Right lobe of liver (tissue), 6 donors: ENCODE data around the gene ATAD1. TPM values are rescaled to one million over a fixed set of nuclear protein-coding genes. Genes with fewer than 3 reads are reported as not detected.

Experiments
- ATAC-seq, 4 donors: fragments of 200-7000 bp; cut with Tn5 transposase; one replicate each; pipeline ENCODE4 v1.9.1; 2020; ENCODE audit warnings: mild to moderate bottlenecking in 4 of 4, moderate library complexity in 4 of 4
- DNase-seq, 3 donors: peaks; one replicate each; pipeline ENCODE4 v3.0.0-alpha.2; 2020
- H3K27ac ChIP-seq, 3 donors: fragments of 200-600 bp; one replicate each; pipeline ENCODE4 v1.8.0; 2022
- H3K27me3 ChIP-seq, 2 donors: fragments of 200-600 bp; one replicate each; pipeline ENCODE4 v1.8.0; 2022
- H3K36me3 ChIP-seq, 4 donors: fragments of 200-600 bp; sonication (generic) in 1 of 4; one replicate each; pipeline versions ENCODE4 v1.5.1 to v1.8.0; 2017 to 2022; ENCODE audit warnings: control low read depth in 1 of 4
- H3K4me1 ChIP-seq, 4 donors: fragments of 200-600 bp; sonication (generic) in 1 of 4; one replicate each; pipeline versions ENCODE4 v1.5.1 to v1.8.0; 2017 to 2022; ENCODE audit warnings: control low read depth in 1 of 4
- H3K4me3 ChIP-seq, 3 donors: fragments of 200-600 bp; one replicate each; pipeline ENCODE4 v1.8.0; 2022
- H3K9me3 ChIP-seq, 4 donors: fragments of 200-600 bp; sonication (generic) in 1 of 4; one replicate each; pipeline versions ENCODE4 v1.5.1 to v1.8.0; 2017 to 2022; ENCODE audit warnings: control low read depth in 1 of 4
- POLR2A ChIP-seq: fragments of 450-650 bp; IDR thresholded peaks from one replicate; pipeline ENCODE4 v1.6.1; 2017; ENCODE audit warnings: antibody characterized with exemption, mild to moderate bottlenecking
- WGBS: methylation state at CpG from one replicate; pipeline ENCODE4 v1.1.6; 2018; ENCODE audit warnings: low coverage, low lambda C conversion rate; ENCODE audit not compliant: insufficient coverage; ENCODE audit errors: missing lambda C conversion rate; 5-methylcytosine and 5-hydroxymethylcytosine counted together
- intact Hi-C, 2 donors: fragments of 100-400 bp; cut with DNase I; formaldehyde crosslinking; loops; one replicate each; pipeline versions ENCODE4 v1.11.2 to v1.14.1; 2022
- small RNA-seq, 2 experiments: library from RNA; depleted of rRNA; stranded (forward); fragments of <200 nt; gene quantifications; one replicate each; pipeline ENCODE3, GENCODE V24; 2016
- total RNA-seq, 6 experiments: library from RNA; depleted of rRNA in 2 of 6; stranded (reverse); fragments of >200 nt in 2 of 6; fragmentation: NEBNext Ultra II Directional in 3 of 6; extraction: Animal tissue kit (Norgen Biotek cat#: 25700) in 3 of 6; gene quantifications; one replicate each; pipeline versions ENCODE4 v1.1.0 to v1.2.4, GENCODE V29; 2016 to 2023
- TF ChIP-seq, protein P1 (sequence below), 4 donors: fragments of 200-600 bp in 3 of 4; fragments of 450-650 bp in 1 of 4; IDR thresholded peaks; one replicate each; pipeline versions ENCODE4 v1.5.1 to v1.8.0; 2016 to 2022; ENCODE audit warnings: antibody characterized with exemption in 4 of 4, mild to moderate bottlenecking in 2 of 4
- donor health status: DM: no; HTN: yes; CAD: no.
- donor health status: DM: no; HTN: no; CAD: no.
- donor health status: DM: no; HTN: no; CAD: no.
- donor health status: DM: no; HTN: yes; CAD: no.
- donor health status: DM: no; HTN: yes; CAD: no.

Gene ATAD1
- total RNA-seq, 6 experiments from 2014 or later = 17.4 to 24.2 (median 22.3) TPM

DNA sequence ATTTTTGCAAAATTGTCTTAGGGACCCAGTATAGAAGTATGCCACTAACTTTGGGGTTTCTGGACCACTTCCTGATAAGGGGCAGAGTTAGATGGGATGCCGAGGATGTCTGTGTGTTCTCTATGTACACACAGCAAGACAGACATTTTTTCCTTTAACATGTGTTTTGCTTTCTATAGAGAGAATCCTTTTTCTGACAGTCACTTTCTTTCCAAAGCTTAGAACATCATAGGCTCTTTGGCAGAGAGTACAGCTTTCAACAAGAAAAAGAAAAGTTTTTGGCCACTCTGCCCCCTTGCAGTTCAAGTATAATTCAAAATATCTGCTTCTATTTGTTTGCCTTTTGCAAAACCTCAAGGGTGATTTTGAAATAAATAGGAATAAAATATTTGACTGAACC, 114.3 kb downstream of the ATAD1 start:
- intact Hi-C loops = no loop called here
- H3K4me3 ChIP-seq = no peak overlapping the region
- no peaks in the 10 kb centered on the region for H3K9me3 ChIP-seq
- TF ChIP-seq, protein P1, sequence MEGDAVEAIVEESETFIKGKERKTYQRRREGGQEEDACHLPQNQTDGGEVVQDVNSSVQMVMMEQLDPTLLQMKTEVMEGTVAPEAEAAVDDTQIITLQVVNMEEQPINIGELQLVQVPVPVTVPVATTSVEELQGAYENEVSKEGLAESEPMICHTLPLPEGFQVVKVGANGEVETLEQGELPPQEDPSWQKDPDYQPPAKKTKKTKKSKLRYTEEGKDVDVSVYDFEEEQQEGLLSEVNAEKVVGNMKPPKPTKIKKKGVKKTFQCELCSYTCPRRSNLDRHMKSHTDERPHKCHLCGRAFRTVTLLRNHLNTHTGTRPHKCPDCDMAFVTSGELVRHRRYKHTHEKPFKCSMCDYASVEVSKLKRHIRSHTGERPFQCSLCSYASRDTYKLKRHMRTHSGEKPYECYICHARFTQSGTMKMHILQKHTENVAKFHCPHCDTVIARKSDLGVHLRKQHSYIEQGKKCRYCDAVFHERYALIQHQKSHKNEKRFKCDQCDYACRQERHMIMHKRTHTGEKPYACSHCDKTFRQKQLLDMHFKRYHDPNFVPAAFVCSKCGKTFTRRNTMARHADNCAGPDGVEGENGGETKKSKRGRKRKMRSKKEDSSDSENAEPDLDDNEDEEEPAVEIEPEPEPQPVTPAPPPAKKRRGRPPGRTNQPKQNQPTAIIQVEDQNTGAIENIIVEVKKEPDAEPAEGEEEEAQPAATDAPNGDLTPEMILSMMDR (IDR thresholded peaks at IDR 0.05) = no peak
- TF ChIP-seq POLR2A = no peak
- ATAC-seq = peak in 1 of 4 donors; percentile 2
- peak overlapping the region in 2 of 3 donors; percentile 68 to 91 for H3K27ac ChIP-seq
- no peak for DNase-seq
- no peaks in the 10 kb centered on the region for H3K36me3 ChIP-seq
- 40% methylated on average over 1 of the region's 1 CpG for WGBS
- H3K4me1 ChIP-seq = peaks cover 0 to 58% (median 24%) of the 10 kb centered on the region in 4 donors
- no peaks in the 10 kb centered on the region for H3K27me3 ChIP-seq

DNA sequence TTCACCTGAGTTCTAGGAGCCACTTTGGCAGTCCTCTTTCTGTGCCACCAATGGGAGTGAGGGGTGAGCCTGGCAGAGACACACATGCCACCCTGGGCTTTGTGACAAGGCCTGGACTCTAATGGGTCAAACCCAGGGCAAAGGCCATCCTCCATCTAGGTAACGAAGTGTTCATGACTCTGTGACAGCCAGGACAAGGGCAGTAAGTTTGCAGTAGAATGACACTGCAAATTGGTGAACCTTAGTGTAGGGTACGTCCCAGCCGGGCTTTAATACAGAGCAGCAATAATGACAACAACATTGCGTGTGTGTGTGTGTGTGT, 115.1 kb downstream of the ATAD1 start:
- DNase-seq (peak; percentile 68 to 94 (median 88)), ATAC-seq (peak; percentile 79 to 95 (median 87))
- Histone ChIP-seq H3K36me3 (no peaks in the 10 kb centered on the region), H3K9me3 (no peaks in the 10 kb centered on the region), H3K4me3 (no peak overlapping the region), H3K4me1 (peaks cover 0 to 56% (median 24%) of the 10 kb centered on the region in 4 donors), H3K27me3 (no peaks in the 10 kb centered on the region), H3K27ac (peak overlapping the region; percentile 65 to 91 (median 80))
- WGBS = 56% methylated on average over 1 of the region's 4 CpGs
- intact Hi-C loops = no loop called here
- TF ChIP-seq POLR2A = no peak
- TF ChIP-seq, protein P1 (IDR thresholded peaks at IDR 0.05) = no peak

DNA sequence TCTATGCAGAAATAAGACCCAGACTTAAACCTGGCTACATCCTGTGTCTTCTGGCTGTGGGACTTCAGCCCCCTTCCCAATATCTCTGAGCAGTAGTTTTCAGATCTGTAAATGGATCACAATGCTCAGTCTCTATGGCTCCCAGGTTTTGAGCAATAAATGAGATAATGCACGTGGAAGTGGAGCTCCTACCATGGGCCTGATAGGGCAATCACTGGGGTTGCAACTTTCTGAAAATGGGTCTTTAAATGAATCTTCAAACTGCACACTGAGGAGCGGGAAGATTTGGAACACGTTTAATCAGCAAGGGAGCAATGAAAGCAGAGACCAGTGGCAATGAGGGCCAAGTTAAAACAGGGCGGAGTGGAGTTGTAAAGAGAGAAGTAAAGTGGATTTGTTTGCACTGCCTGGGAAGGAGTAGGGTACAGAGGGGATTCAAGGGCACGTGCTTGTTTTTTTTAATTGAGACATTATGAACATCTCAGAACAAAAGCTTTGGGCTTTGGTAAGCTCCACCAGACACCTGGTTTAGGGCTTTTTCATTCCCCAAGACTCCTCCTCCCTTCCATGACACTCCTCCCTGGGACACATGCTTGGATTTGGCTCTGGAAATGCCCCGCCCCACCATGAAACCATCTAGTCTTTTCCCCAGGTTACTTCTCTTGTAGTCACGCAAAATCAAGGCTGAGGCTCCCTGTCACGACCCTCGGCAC, 115.6 kb downstream of the ATAD1 start:
- Histone ChIP-seq H3K36me3 (no peaks in the 10 kb centered on the region), H3K27me3 (no peaks in the 10 kb centered on the region), H3K27ac (peak overlapping the region; percentile 65 to 91 (median 80)), H3K4me1 (peaks cover 0 to 51% (median 24%) of the 10 kb centered on the region in 4 donors), H3K9me3 (no peaks in the 10 kb centered on the region), H3K4me3 (no peak overlapping the region)
- TF ChIP-seq, protein P1 (IDR thresholded peaks at IDR 0.05) = no peak
- DNase-seq = no peak
- peak; percentile 26 to 69 (median 56) for ATAC-seq
- 24% methylated on average over 9 of the region's 9 CpGs for WGBS
- intact Hi-C loops = no loop called here

Small RNA genes within 50 kb of the gene (small RNA-seq; reads per million reads assigned to genes)
- gene RN7SL78P = 0 reads per million in 2 experiments

Other genes starting within 250 kb of the ATAD1 start
- 100 to 1,000 TPM in 4 of 6 experiments, 10 to 100 TPM in 2; 65.3 to 158 (median 105) TPM for gene PAPSS2, start 158.3 kb downstream of the ATAD1 start, total RNA-seq
- gene KLLN, start 45.3 kb upstream of the ATAD1 start, total RNA-seq = under 1 TPM in 5 of 6 experiments, not detected in 1; 0.24 to 0.53 (median 0.34) TPM
- 10 to 100 TPM; 37.5 to 73.7 (median 50.4) TPM for gene PTEN, start 45.4 kb upstream of the ATAD1 start, total RNA-seq